HAP-1 (cell line): Measurements from ENCODE around the gene KCNN4.

Experiments used
- DNase-seq, 2 experiments: peaks; one replicate each; pipeline ENCODE4 v3.0.0-alpha.2; 2016 to 2020; ENCODE audit warnings: low spot score in 2 of 2
- H3K27me3 ChIP-seq: fragments of 250-450 bp; sonication (Bioruptor Pico); 2 replicates; pipeline ENCODE4 v1.5.1; 2020; ENCODE audit warnings: low read depth, mild to moderate bottlenecking, moderate library complexity
- H3K36me3 ChIP-seq: fragments of 250-450 bp; sonication (Bioruptor Pico); replicated peaks from 2 replicates; pipeline ENCODE4 v1.5.1; 2020; ENCODE audit warnings: mild to moderate bottlenecking
- H3K4me1 ChIP-seq: fragments of 250-450 bp; sonication (Bioruptor Pico); 2 replicates; pipeline ENCODE4 v1.5.1; 2020; ENCODE audit warnings: mild to moderate bottlenecking
- H3K4me3 ChIP-seq: fragments of 250-450 bp; sonication (Bioruptor Pico); 2 replicates; pipeline ENCODE4 v1.5.1; 2020; ENCODE audit warnings: mild to moderate bottlenecking, moderate library complexity
- H3K9me3 ChIP-seq: fragments of 250-450 bp; sonication (Bioruptor Pico); 2 replicates; pipeline ENCODE4 v1.5.1; 2020; ENCODE audit warnings: mild to moderate bottlenecking, moderate library complexity
- in situ Hi-C: fragments of 300-500 bp; cut with MboI; formaldehyde crosslinking; loops from 3 replicates; pipeline ENCODE4 v1.14.3; 2020; ENCODE audit warnings: low sequenced_read_pairs, inconsistent platforms, mixed read lengths

KCNN4 gene

GRCh38 chr19:43789029-43789428 lies 8.3 kb upstream of the KCNN4 start:
- in situ Hi-C loops: no loop called here
- Histone ChIP-seq H3K9me3 (no peaks in the 10 kb centered on the region), H3K4me3 (no peak overlapping the region), H3K27me3 (peaks cover 6% of the 10 kb centered on the region; the same call in 1 of the 2 replicates), H3K4me1 (no peaks in the 10 kb centered on the region), H3K36me3 (no peaks in the 10 kb centered on the region)
- peak; percentile 9 to 46 for DNase-seq

- no peak overlapping the region for H3K4me3 ChIP-seq
- H3K36me3 ChIP-seq: no peaks in the 10 kb centered on the region
- H3K9me3 ChIP-seq: no peaks in the 10 kb centered on the region
- DNase-seq: no peak
- no peaks in the 10 kb centered on the region for H3K4me1 ChIP-seq
- in situ Hi-C loops: no loop called here
- peaks cover 1% of the 10 kb centered on the region; the same call in 1 of the 2 replicates for H3K27me3 ChIP-seq
These were observed 5.9 kb upstream of the KCNN4 start for GRCh38 chr19:43786665-43787064.

GRCh38 chr19:43784981-43785808 lies 4.4 kb upstream of the KCNN4 start:
- H3K27me3 ChIP-seq: no peaks in the 10 kb centered on the region
- H3K4me3 ChIP-seq: no peak overlapping the region
- no peaks in the 10 kb centered on the region for H3K9me3 ChIP-seq
- in situ Hi-C loops: no loop called here
- no peaks in the 10 kb centered on the region for H3K4me1 ChIP-seq
- no peaks in the 10 kb centered on the region for H3K36me3 ChIP-seq
- peak; percentile 68 to 73 for DNase-seq

GRCh38 chr19:43784241-43784980 lies 3.6 kb upstream of the KCNN4 start:
- Histone ChIP-seq H3K36me3 (no peaks in the 10 kb centered on the region), H3K4me3 (no peak overlapping the region), H3K27me3 (no peaks in the 10 kb centered on the region), H3K9me3 (no peaks in the 10 kb centered on the region), H3K4me1 (no peaks in the 10 kb centered on the region)
- no peak for DNase-seq
- in situ Hi-C loops: no loop called here

- Histone ChIP-seq H3K4me1 (no peaks in the 10 kb centered on the region), H3K4me3 (no peak overlapping the region), H3K27me3 (no peaks in the 10 kb centered on the region), H3K9me3 (no peaks in the 10 kb centered on the region), H3K36me3 (no peaks in the 10 kb centered on the region)
- DNase-seq: no peak
- in situ Hi-C loops: no loop called here
These were observed 2.9 kb upstream of the KCNN4 start for GRCh38 chr19:43783636-43784035.

GRCh38 chr19:43782689-43783231 lies 2.0 kb upstream of the KCNN4 start:
- DNase-seq: no peak
- H3K4me1 ChIP-seq: no peaks in the 10 kb centered on the region

GRCh38 chr19:43782311-43782660 lies 1.5 kb upstream of the KCNN4 start:
- in situ Hi-C loops: no loop called here
- no peaks in the 10 kb centered on the region for H3K36me3 ChIP-seq
- H3K9me3 ChIP-seq: no peaks in the 10 kb centered on the region
- no peaks in the 10 kb centered on the region for H3K27me3 ChIP-seq
- DNase-seq: no peak
- no peak overlapping the region for H3K4me3 ChIP-seq
- no peaks in the 10 kb centered on the region for H3K4me1 ChIP-seq

More at GRCh38 chr19:43782689-43783231, 2.0 kb upstream of the KCNN4 start:
- H3K27me3 ChIP-seq: no peaks in the 10 kb centered on the region
- H3K36me3 ChIP-seq: no peaks in the 10 kb centered on the region
- in situ Hi-C loops: no loop called here
- H3K4me3 ChIP-seq: no peak overlapping the region
- no peaks in the 10 kb centered on the region for H3K9me3 ChIP-seq

- H3K4me3 ChIP-seq: no peak overlapping the region
- H3K9me3 ChIP-seq: no peaks in the 10 kb centered on the region
- DNase-seq: no peak
- H3K36me3 ChIP-seq: no peaks in the 10 kb centered on the region
- in situ Hi-C loops: no loop called here
- no peaks in the 10 kb centered on the region for H3K27me3 ChIP-seq
- no peaks in the 10 kb centered on the region for H3K4me1 ChIP-seq
These were observed 997 bp upstream of the KCNN4 start for GRCh38 chr19:43781630-43782310.

GRCh38 chr19:43779820-43780219 lies 953 bp downstream of the KCNN4 start:
- H3K36me3 ChIP-seq: no peaks in the 10 kb centered on the region
- H3K27me3 ChIP-seq: no peaks in the 10 kb centered on the region
- in situ Hi-C loops: no loop called here
- H3K4me3 ChIP-seq: no peak overlapping the region
- H3K9me3 ChIP-seq: no peaks in the 10 kb centered on the region
- no peak for DNase-seq
- H3K4me1 ChIP-seq: no peaks in the 10 kb centered on the region

- Histone ChIP-seq H3K4me3 (no peak overlapping the region), H3K9me3 (no peaks in the 10 kb centered on the region), H3K36me3 (no peaks in the 10 kb centered on the region), H3K4me1 (no peaks in the 10 kb centered on the region), H3K27me3 (no peaks in the 10 kb centered on the region)
- in situ Hi-C loops: no loop called here
- DNase-seq: no peak
These were observed 1.5 kb downstream of the KCNN4 start for GRCh38 chr19:43779147-43779819.

- no peaks in the 10 kb centered on the region for H3K4me1 ChIP-seq
These were observed 2.1 kb downstream of the KCNN4 start for GRCh38 chr19:43778651-43779050.

GRCh38 chr19:43777163-43777695 lies 3.5 kb downstream of the KCNN4 start:
- no peaks in the 10 kb centered on the region for H3K4me1 ChIP-seq
- no peak for DNase-seq
- H3K27me3 ChIP-seq: no peaks in the 10 kb centered on the region
- H3K9me3 ChIP-seq: no peaks in the 10 kb centered on the region
- H3K36me3 ChIP-seq: no peaks in the 10 kb centered on the region
- H3K4me3 ChIP-seq: no peak overlapping the region
- in situ Hi-C loops: no loop called here

More at GRCh38 chr19:43778651-43779050, 2.1 kb downstream of the KCNN4 start:
- Histone ChIP-seq H3K4me3 (no peak overlapping the region), H3K36me3 (no peaks in the 10 kb centered on the region), H3K27me3 (no peaks in the 10 kb centered on the region), H3K9me3 (no peaks in the 10 kb centered on the region)
- in situ Hi-C loops: no loop called here
- no peak for DNase-seq

- Histone ChIP-seq H3K36me3 (no peaks in the 10 kb centered on the region), H3K27me3 (no peaks in the 10 kb centered on the region), H3K9me3 (no peaks in the 10 kb centered on the region), H3K4me1 (no peaks in the 10 kb centered on the region), H3K4me3 (no peak overlapping the region)
- in situ Hi-C loops: no loop called here
- DNase-seq: no peak
These were observed 4.5 kb downstream of the KCNN4 start for GRCh38 chr19:43776286-43776685.
